Epithelial cell of esophagus (primary cell): Measurements from ENCODE around the gene F12.
"Not testable (repeated sequence)": the region's sequence is repeated elsewhere in the genome, so short reads cannot be mapped to it uniquely, and the experiment has no call there.

ENCODE experiments used
- DNase-seq: peaks from one replicate; pipeline ENCODE4 v3.0.0; 2010; ENCODE audit warnings: low read depth
- H3K4me3 ChIP-seq: 2 replicates; pipeline ENCODE4 v1.5.1; 2011; ENCODE audit warnings: mild to moderate bottlenecking, low read length, control low read depth
- TF ChIP-seq, protein P1 (sequence below): IDR thresholded peaks from 2 replicates; pipeline ENCODE4 v1.5.1; 2011; ENCODE audit warnings: low read depth, mild to moderate bottlenecking, low read length, control low read depth, inconsistent platforms; ENCODE audit not compliant: insufficient read depth; ENCODE audit errors: missing control alignments

F12 gene

GRCh38 chr5:177427211-177427822 is 18.0 kb upstream of the F12 start:
- TF ChIP-seq, protein P1, sequence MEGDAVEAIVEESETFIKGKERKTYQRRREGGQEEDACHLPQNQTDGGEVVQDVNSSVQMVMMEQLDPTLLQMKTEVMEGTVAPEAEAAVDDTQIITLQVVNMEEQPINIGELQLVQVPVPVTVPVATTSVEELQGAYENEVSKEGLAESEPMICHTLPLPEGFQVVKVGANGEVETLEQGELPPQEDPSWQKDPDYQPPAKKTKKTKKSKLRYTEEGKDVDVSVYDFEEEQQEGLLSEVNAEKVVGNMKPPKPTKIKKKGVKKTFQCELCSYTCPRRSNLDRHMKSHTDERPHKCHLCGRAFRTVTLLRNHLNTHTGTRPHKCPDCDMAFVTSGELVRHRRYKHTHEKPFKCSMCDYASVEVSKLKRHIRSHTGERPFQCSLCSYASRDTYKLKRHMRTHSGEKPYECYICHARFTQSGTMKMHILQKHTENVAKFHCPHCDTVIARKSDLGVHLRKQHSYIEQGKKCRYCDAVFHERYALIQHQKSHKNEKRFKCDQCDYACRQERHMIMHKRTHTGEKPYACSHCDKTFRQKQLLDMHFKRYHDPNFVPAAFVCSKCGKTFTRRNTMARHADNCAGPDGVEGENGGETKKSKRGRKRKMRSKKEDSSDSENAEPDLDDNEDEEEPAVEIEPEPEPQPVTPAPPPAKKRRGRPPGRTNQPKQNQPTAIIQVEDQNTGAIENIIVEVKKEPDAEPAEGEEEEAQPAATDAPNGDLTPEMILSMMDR: no peak
- DNase-seq: no peak
- H3K4me3 ChIP-seq: peak overlapping the region; percentile 69

- peak within 1 kb of the TSS; percentile 69 for H3K4me3 ChIP-seq
- DNase-seq: peak; percentile 46
- TF ChIP-seq, protein P1: no peak
These were observed 17.3 kb upstream of the F12 start, which contains the start of gene GRK6 for GRCh38 chr5:177426566-177427210. TSS of gene GRK6 (plus strand) at chr5:177426676. CDS start at chr5:177426846, 170 bp downstream.

- TF ChIP-seq, protein P1: no peak
- peak; percentile 100 for DNase-seq
- H3K4me3 ChIP-seq: peak overlapping the region; percentile 61
These were observed 16.6 kb upstream of the F12 start for GRCh38 chr5:177425801-177426565.

GRCh38 chr5:177425196-177425800 is 15.9 kb upstream of the F12 start:
- no peak for DNase-seq
- TF ChIP-seq, protein P1: no peak

GRCh38 chr5:177423671-177424070 is 14.3 kb upstream of the F12 start:
- TF ChIP-seq, protein P1: no peak
- H3K4me3 ChIP-seq: no peak overlapping the region

More at GRCh38 chr5:177425196-177425800, 15.9 kb upstream of the F12 start:
- H3K4me3 ChIP-seq: peak overlapping the region; percentile 61

DNA sequence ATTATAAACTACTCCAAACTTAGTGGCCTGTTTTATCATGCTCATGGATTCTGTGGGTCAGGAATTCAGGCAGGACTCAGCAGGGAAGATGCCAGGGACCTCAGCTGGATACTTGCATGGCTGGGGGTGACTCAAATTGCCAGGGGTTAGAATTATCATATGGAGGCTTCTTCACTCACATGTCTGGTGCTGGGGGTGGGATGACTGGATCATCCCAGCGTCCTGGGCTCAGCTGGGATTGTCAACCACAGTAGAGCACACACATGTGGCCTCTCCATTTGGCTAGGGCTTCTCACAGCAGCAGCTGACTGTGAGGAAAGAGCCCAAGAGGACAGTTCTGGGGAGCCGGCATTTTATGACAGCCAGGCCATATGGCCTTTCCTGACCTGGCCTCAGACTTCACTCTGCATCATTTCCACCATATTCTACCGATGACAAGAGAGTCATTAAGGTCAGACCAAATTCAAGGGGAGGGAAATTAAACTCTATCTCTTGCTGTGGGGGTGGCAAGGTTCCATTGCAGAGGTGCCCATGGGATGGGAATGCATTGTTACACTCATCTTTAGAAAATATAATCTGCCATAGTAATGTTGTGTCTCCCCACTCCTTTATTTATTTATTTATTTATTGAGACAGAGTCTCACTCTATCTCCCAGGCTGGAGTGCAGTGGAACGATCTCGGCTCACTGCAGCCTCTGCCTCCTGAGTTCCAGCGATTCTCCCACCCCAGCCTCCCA is 11.9 kb upstream of the F12 start:
- H3K4me3 ChIP-seq: no peak overlapping the region
- peak; percentile 42 for DNase-seq
- TF ChIP-seq, protein P1: no peak

More at GRCh38 chr5:177423671-177424070, 14.3 kb upstream of the F12 start:
- DNase-seq: no peak

DNA sequence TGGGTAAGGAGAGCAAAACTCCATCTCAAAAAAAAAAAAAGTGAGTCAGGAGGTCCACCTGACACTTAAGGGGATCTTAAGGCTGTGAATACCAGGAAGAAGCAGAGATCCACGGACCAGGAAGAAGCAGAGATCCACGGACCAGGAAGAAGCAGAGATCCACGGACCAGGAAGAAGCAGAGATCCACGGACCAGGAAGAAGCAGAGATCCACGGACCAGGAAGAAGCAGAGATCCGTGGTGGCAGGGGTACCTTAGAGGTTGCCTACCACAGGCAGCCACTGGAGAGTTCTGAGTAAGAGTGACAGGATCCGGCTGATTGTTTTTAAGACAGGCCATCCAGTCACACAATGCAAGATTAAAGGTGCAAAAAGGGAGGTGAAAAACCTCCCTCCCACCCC is 11.1 kb upstream of the F12 start:
- not testable (repeated sequence) for H3K4me3 ChIP-seq, DNase-seq
